OCI-LY7 (cell line): Measurements from ENCODE around the gene KIAA1671. TPM values are rescaled to one million over a fixed set of nuclear protein-coding genes. Genes with fewer than 3 reads are reported as not detected.

Experiments
- BruUV-seq: library from RNA; stranded (reverse); fragments of 400-500 nt; replicated peaks from 2 replicates; lab custom pipeline; 2021; lab: Mats Ljungman, UMichigan
- CTCF ChIA-PET: fragments of 300-600 bp; sonication (Branson Sonifier 250); formaldehyde crosslinking; loops from one replicate; lab custom pipeline; 2022; ENCODE audit warnings: antibody characterized with exemption; ENCODE audit not compliant: unreplicated experiment; lab: Charles Lee
- POLR2A ChIA-PET: fragments of 300-600 bp; sonication (Branson Sonifier 250); formaldehyde crosslinking; loops from one replicate; lab custom pipeline; 2022; ENCODE audit warnings: antibody characterized with exemption; lab: Charles Lee
- DNase-seq: peaks from one replicate; pipeline ENCODE4 v3.0.0-alpha.2; 2015; ENCODE audit warnings: low spot score
- H2AFZ ChIP-seq: fragments of 200-600 bp; sonication (generic), shearing (Covaris generic); 2 replicates; pipeline ENCODE4 v1.6.1; 2014; ENCODE audit warnings: mild to moderate bottlenecking, antibody characterized with exemption, low read length, moderate library complexity
- H3K27ac ChIP-seq: fragments of 200-600 bp; sonication (generic); 2 replicates; pipeline ENCODE4 v1.5.1; 2014; ENCODE audit warnings: mixed run types, low read depth, mild to moderate bottlenecking, moderate library complexity, low read length, inconsistent platforms; ENCODE audit not compliant: poor library complexity, severe bottlenecking
- H3K36me3 ChIP-seq: fragments of 200-600 bp; sonication (generic); 2 replicates; pipeline ENCODE4 v1.6.1; 2014; ENCODE audit warnings: mild to moderate bottlenecking, antibody characterized with exemption, low read length, moderate library complexity, mixed read lengths; ENCODE audit not compliant: insufficient read depth
- H3K4me1 ChIP-seq: fragments of 200-600 bp; sonication (generic); 2 replicates; pipeline ENCODE4 v1.5.1; 2014; ENCODE audit warnings: mild to moderate bottlenecking, low read length; ENCODE audit not compliant: insufficient read depth, poor library complexity, severe bottlenecking
- H3K4me2 ChIP-seq: fragments of 200-600 bp; sonication (generic); 2 replicates; pipeline ENCODE4 v1.6.1; 2014; ENCODE audit warnings: mild to moderate bottlenecking, low read length
- H3K4me3 ChIP-seq: fragments of 200-600 bp; sonication (generic); 2 replicates; pipeline ENCODE4 v1.5.1; 2014; ENCODE audit warnings: mild to moderate bottlenecking, low read depth, low read length; ENCODE audit not compliant: poor library complexity, severe bottlenecking
- H3K79me2 ChIP-seq: fragments of 200-600 bp; sonication (generic); 2 replicates; pipeline ENCODE4 v1.6.1; 2016; ENCODE audit warnings: low read depth, mild to moderate bottlenecking, low read length, moderate library complexity, mixed read lengths; ENCODE audit not compliant: insufficient read depth
- H3K9me2 ChIP-seq: fragments of 200-600 bp; sonication (generic); 2 replicates; pipeline ENCODE4 v1.6.1; 2016; ENCODE audit warnings: mild to moderate bottlenecking, low read length, mixed read lengths; ENCODE audit not compliant: insufficient read depth
- H3K9me3 ChIP-seq: fragments of 200-600 bp; sonication (generic); 2 replicates; pipeline ENCODE4 v1.6.1; 2014; ENCODE audit warnings: mild to moderate bottlenecking, mixed run types, low read length, mixed read lengths
- H4K20me1 ChIP-seq: fragments of 200-600 bp; sonication (generic); 2 replicates; pipeline ENCODE4 v1.6.1; 2014; ENCODE audit warnings: mild to moderate bottlenecking, antibody characterized with exemption, low read length, moderate library complexity, mixed read lengths; ENCODE audit not compliant: insufficient read depth
- EZH2phosphoT487 ChIP-seq: fragments of 200-600 bp; sonication (generic); IDR thresholded peaks from 2 replicates; pipeline ENCODE4 v1.6.1; 2018; ENCODE audit warnings: low read depth, borderline replicate concordance, mild to moderate bottlenecking, mixed run types, antibody characterized with exemption, low read length, moderate library complexity, mixed read lengths
- intact Hi-C: fragments of 100-400 bp; cut with micrococcal nuclease; formaldehyde crosslinking; loops from one replicate; pipeline ENCODE4 v1.10.0; 2022; ENCODE audit not compliant: unreplicated experiment
- total RNA-seq, 2 experiments: library from RNA; depleted of rRNA in 1 of 2; stranded (reverse); fragments of >200 nt in 1 of 2; shearing (Covaris generic) in 1 of 2; gene quantifications; 2 replicates each; pipeline ENCODE4 v1.2.3, GENCODE V29; 2014 to 2022
- TF ChIP-seq, protein P1 (sequence below): fragments of 200-600 bp; sonication (generic); conservative IDR thresholded peaks from 2 replicates; pipeline ENCODE4 v1.5.1; 2014; ENCODE audit warnings: mild to moderate bottlenecking, antibody characterized with exemption, low read length, moderate library complexity, mixed read lengths

Gene KIAA1671
- total RNA-seq, 2 experiments from 2014 or later, result not detected

DNA sequence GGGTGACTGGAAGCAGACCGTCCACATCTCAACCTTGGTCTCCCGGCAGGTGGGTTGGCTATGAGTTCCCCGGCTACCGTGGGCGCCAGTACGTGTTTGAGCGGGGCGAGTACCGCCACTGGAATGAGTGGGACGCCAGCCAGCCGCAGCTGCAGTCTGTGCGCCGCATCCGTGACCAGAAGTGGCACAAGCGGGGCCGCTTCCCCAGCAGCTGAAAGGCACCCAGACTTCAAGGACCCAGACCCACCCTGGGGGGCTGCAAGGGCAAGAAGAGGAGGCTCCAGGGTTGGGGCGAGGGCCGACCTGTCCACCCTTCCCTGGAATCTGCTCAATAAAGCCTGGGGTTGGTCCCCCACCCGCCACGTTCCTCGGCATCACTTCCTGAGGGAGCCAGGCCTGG, 254.5 kb downstream of the KIAA1671 start:
- no peak overlapping the region for H3K27ac ChIP-seq
- no peaks in the 10 kb centered on the region for H3K9me3 ChIP-seq
- BruUV-seq, result no TSS peak
- intact Hi-C loops, result no loop called here
- H3K4me1 ChIP-seq, result no peaks in the 10 kb centered on the region
- H2AFZ ChIP-seq, result no peak overlapping the region
- POLR2A ChIA-PET, result no interaction called here
- H4K20me1 ChIP-seq, result no peaks in the 10 kb centered on the region
- no peak overlapping the region for H3K4me3 ChIP-seq
- CTCF ChIA-PET, result no interaction called here
- DNase-seq, result no peak
- no peak overlapping the region for H3K4me2 ChIP-seq
- H3K9me2 ChIP-seq, result no peaks in the 10 kb centered on the region
- no peaks in the 10 kb centered on the region for H3K36me3 ChIP-seq
- TF ChIP-seq, protein P1, sequence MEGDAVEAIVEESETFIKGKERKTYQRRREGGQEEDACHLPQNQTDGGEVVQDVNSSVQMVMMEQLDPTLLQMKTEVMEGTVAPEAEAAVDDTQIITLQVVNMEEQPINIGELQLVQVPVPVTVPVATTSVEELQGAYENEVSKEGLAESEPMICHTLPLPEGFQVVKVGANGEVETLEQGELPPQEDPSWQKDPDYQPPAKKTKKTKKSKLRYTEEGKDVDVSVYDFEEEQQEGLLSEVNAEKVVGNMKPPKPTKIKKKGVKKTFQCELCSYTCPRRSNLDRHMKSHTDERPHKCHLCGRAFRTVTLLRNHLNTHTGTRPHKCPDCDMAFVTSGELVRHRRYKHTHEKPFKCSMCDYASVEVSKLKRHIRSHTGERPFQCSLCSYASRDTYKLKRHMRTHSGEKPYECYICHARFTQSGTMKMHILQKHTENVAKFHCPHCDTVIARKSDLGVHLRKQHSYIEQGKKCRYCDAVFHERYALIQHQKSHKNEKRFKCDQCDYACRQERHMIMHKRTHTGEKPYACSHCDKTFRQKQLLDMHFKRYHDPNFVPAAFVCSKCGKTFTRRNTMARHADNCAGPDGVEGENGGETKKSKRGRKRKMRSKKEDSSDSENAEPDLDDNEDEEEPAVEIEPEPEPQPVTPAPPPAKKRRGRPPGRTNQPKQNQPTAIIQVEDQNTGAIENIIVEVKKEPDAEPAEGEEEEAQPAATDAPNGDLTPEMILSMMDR, result no peak
- H3K79me2 ChIP-seq, result no peaks in the 10 kb centered on the region

DNA sequence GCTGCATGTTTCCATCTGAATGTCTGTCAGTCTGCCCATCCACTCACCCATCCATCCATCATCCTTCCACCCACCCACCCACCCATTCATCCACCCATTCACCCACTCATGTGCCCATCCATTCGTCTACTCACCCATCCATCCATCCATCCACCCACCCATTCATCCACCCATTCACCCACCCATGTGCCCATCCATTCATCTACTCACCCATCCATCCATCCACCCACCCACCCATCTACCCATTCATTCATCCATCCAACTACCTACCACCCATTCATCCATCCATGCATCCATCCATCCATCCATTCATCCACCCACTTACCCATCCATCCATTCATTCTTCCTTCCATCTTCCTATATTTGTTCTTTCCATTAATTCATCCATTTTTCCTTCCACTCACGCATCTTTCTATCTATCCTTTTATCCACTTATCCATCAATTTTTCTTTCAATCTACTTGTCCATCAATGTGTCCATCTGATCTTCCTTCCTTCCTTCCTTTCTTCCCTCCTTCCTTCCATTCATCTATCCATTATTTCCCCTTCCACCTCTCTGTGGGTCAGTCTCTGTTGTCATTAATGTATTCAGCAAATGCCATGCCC, 255.1 kb downstream of the KIAA1671 start:
- intact Hi-C loops, result no loop called here
- BruUV-seq, result no TSS peak

DNA sequence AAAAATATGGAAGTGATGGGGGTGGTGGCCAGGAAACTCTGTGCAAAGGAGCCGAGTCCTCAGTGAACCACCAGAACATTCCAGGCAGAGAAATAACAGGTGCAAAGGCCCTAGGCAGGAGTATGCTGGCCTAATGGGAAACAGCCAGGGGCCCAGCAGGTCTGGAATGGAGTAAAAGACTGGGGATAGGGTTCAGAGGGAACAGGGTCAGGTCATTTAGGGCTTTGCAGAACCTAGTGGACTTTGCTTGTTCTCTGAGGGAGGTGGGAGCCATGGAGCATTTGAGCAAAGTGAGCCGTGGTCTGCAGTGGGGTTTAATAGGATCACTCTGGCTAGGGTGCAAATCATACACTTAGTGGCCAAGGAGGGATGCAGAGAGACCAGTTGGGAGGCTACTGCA, 255.8 kb downstream of the KIAA1671 start:
- intact Hi-C loops, result no loop called here

More for the DNA sequence above, 255.1 kb downstream of the KIAA1671 start:
- Histone ChIP-seq H3K9me2 (no peaks in the 10 kb centered on the region), H3K36me3 (no peaks in the 10 kb centered on the region), H3K27ac (no peak overlapping the region), H3K9me3 (no peaks in the 10 kb centered on the region), H3K4me2 (no peak overlapping the region), H2AFZ (no peak overlapping the region), H3K4me1 (no peaks in the 10 kb centered on the region), H3K79me2 (no peaks in the 10 kb centered on the region), H4K20me1 (no peaks in the 10 kb centered on the region), H3K4me3 (no peak overlapping the region)
- ChIA-PET POLR2A (no interaction called here), CTCF (no interaction called here)
- DNase-seq, result no peak
- TF ChIP-seq, protein P1, result no peak
- no peak for TF ChIP-seq EZH2phosphoT487

More for the DNA sequence above, 255.8 kb downstream of the KIAA1671 start:
- CTCF ChIA-PET, result no interaction called here
- TF ChIP-seq EZH2phosphoT487, result no peak
- DNase-seq, result no peak
- Histone ChIP-seq H3K4me3 (no peak overlapping the region), H3K9me3 (no peaks in the 10 kb centered on the region), H3K4me1 (no peaks in the 10 kb centered on the region), H3K9me2 (no peaks in the 10 kb centered on the region), H3K27ac (no peak overlapping the region), H2AFZ (no peak overlapping the region), H3K36me3 (no peaks in the 10 kb centered on the region), H3K79me2 (no peaks in the 10 kb centered on the region), H3K4me2 (no peak overlapping the region), H4K20me1 (no peaks in the 10 kb centered on the region)
- POLR2A ChIA-PET, result no interaction called here
- no TSS peak for BruUV-seq
